ENCODE results near the gene BCL7A.
"Not testable (repeated sequence)": the region's sequence is repeated elsewhere in the genome, so short reads cannot be mapped to it uniquely, and the experiment has no call there.

The BCL7A gene

DNA sequence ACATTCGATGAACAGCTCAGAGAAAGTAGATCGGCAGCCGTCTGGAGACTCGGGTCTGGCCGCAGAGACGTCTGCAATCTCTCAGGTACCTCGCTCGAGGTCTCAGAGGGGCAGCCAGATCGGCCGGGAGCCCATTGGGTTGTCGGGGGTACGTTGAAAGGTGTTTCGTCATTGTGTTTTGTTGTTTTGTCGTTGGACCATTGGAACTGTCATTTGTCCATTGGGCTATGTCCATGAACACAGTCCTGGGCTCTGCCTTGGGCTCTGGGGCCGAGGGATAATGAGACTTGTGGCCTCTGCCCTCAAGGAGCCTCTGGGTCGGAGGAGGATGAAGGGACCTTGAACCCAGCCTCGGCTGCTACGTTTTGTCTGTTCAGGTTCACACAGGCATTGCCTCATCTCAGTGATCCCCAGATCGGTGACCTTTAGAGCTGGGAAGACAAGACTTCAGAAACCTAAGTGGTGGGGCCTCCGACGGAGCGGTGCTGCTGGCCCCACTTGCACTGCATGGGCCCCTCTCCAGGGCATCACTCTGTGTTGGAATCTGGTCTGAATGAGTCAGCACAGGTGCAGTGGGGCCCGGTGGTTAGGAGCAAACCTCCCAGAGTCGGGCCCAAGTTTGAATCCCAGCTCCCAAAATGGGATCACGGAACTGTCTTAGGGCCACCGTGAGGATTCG, 33.3 kb downstream of the BCL7A start:
- no peak overlapping the region for H3K4ac ChIP-seq (ENCODE audit: low read length)
- DNase-seq (ENCODE audit: low spot score), result no peak
- no peak overlapping the region for H3K9ac ChIP-seq (ENCODE audit: low read depth, low read length, poor library complexity)
- WGBS, 2 donors (ENCODE audit: extremely low coverage in 2 of 2, insufficient read length in 2 of 2, insufficient replicate concordance in 1 of 2), result no CpG with 5 or more reads among the region's 27 CpGs
- H3K27ac ChIP-seq (replicated peaks; ENCODE audit: low read length), result no peak overlapping the region
- H2AFZ ChIP-seq (ENCODE audit: low read length), result no peak overlapping the region
- no peaks in the 10 kb centered on the region for H3K27me3 ChIP-seq (ENCODE audit: control insufficient read depth in 3 of 3, insufficient read depth in 3 of 3, low read depth in 1 of 3, low read length in 3 of 3)
- no peak overlapping the region for H2AK5ac ChIP-seq (ENCODE audit: low read depth, low read length)
- H3K14ac ChIP-seq (ENCODE audit: low read length), result no peak overlapping the region
- H3K36me3 ChIP-seq (replicated peaks in 1 of 2; ENCODE audit: control insufficient read depth in 2 of 2, insufficient read depth in 2 of 2, low read length in 2 of 2), result peaks cover 49 to 75% of the 10 kb centered on the region in 2 donors
- H3K4me3 ChIP-seq (ENCODE audit: low read length in 2 of 2), result no peak overlapping the region
- H4K91ac ChIP-seq (ENCODE audit: low read depth, low read length, poor library complexity), result no peak overlapping the region
- H2BK15ac ChIP-seq (ENCODE audit: low read length), result no peak overlapping the region
- peaks cover 4% of the 10 kb centered on the region for H3K79me1 ChIP-seq (ENCODE audit: low read depth, low read length)
- no peak overlapping the region for H3K23ac ChIP-seq (ENCODE audit: low read depth, low read length, poor library complexity)
- no peak overlapping the region for H2BK120ac ChIP-seq (ENCODE audit: low read depth, low read length)
- H4K8ac ChIP-seq (ENCODE audit: low read depth, low read length), result no peak overlapping the region
- H2BK5ac ChIP-seq (ENCODE audit: low read length), result no peak overlapping the region
- no peak overlapping the region for H2BK12ac ChIP-seq (ENCODE audit: low read length)
- H3K9me3 ChIP-seq (replicated peaks in 1 of 2; ENCODE audit: control insufficient read depth in 2 of 2, insufficient read depth in 1 of 2, low read depth in 1 of 2, low read length in 2 of 2), result no peaks in the 10 kb centered on the region
- no peak overlapping the region for H3K18ac ChIP-seq (ENCODE audit: low read length)
- H3K4me1 ChIP-seq (ENCODE audit: control insufficient read depth in 2 of 2, insufficient read depth in 1 of 2, low read depth in 1 of 2, low read length in 2 of 2), result no peaks in the 10 kb centered on the region
- no peak overlapping the region for H3K4me2 ChIP-seq (ENCODE audit: insufficient read depth, low read length, poor library complexity, severe bottlenecking)

DNA sequence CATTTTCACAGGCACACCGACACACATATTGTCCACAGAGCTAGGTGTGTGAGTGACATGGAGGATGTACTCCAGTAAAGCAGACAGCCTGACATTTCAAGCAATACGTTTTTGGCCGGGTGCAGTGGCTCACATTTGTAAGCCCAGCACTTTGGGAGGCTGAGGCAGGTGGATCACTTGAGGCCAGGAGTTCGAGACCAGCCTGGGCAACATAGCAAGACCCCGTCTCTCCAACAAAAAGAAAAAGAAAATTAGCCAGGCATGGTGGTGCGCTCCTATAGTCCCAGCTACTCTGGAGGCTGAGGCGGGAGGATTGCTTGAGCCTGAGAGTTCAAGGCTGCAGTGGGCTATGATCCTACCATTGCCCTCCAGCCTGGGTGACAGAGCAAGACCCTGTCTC, 34.7 kb downstream of the BCL7A start:
- not testable (repeated sequence) for H2BK12ac ChIP-seq (ENCODE audit: low read length); H3K27me3 ChIP-seq (ENCODE audit: control insufficient read depth in 3 of 3, insufficient read depth in 3 of 3, low read depth in 1 of 3, low read length in 3 of 3); H2AK5ac ChIP-seq (ENCODE audit: low read depth, low read length); H2AFZ ChIP-seq (ENCODE audit: low read length); DNase-seq (ENCODE audit: low spot score); H3K79me1 ChIP-seq (ENCODE audit: low read depth, low read length); H4K8ac ChIP-seq (ENCODE audit: low read depth, low read length); H2BK15ac ChIP-seq (ENCODE audit: low read length); H3K4ac ChIP-seq (ENCODE audit: low read length); H3K14ac ChIP-seq (ENCODE audit: low read length); H2BK5ac ChIP-seq (ENCODE audit: low read length); H3K9ac ChIP-seq (ENCODE audit: low read depth, low read length, poor library complexity); H3K4me2 ChIP-seq (ENCODE audit: insufficient read depth, low read length, poor library complexity, severe bottlenecking); H3K23ac ChIP-seq (ENCODE audit: low read depth, low read length, poor library complexity); H3K4me1 ChIP-seq (ENCODE audit: control insufficient read depth in 2 of 2, insufficient read depth in 1 of 2, low read depth in 1 of 2, low read length in 2 of 2); H3K4me3 ChIP-seq (ENCODE audit: low read length in 2 of 2); H3K9me3 ChIP-seq (replicated peaks in 1 of 2; ENCODE audit: control insufficient read depth in 2 of 2, insufficient read depth in 1 of 2, low read depth in 1 of 2, low read length in 2 of 2); H4K91ac ChIP-seq (ENCODE audit: low read depth, low read length, poor library complexity); H3K27ac ChIP-seq (replicated peaks; ENCODE audit: low read length); H2BK120ac ChIP-seq (ENCODE audit: low read depth, low read length); H3K18ac ChIP-seq (ENCODE audit: low read length)
- no CpG with 5 or more reads among the region's 7 CpGs for WGBS, 2 donors (ENCODE audit: extremely low coverage in 2 of 2, insufficient read length in 2 of 2, insufficient replicate concordance in 1 of 2)
- H3K36me3 ChIP-seq (replicated peaks in 1 of 2; ENCODE audit: control insufficient read depth in 2 of 2, insufficient read depth in 2 of 2, low read length in 2 of 2), result peaks cover 48 to 74% of the 10 kb centered on the region in 2 donors

DNA sequence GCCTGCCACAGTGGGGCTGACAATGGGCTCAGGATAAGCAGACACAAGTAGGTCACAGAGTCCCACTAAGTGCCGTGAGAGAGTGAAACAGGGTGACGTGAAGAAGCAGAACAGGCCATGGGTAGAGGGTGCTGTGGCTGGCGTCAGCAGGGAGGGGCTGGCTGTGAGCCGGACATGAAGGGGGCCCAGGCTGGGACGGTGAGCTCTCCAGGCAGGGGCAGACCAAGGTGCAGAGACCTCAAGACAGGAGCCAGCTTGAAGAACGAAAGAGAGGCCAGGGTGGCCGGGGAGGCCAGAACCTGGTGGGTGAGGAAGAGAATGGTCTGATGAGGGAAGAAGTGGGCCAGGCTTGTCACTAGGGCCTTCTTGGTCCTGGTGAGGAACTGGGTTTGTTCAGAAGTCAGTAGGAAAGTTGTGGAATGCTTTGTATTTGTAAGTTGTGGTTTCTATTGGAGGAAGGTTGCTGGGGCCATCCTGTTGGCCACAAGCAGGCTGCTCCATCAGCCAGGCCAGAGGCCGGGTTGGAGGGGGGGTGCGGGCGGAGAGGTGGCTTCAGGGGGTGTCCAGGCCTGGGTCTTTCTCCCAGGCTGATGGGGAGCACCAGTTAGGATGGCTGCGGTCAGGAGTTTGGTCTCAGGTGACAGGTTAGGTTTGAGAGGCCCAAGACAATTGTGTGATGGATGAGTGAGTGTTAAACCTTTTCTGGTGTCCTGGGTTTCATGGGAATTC, 35.5 kb downstream of the BCL7A start:
- Histone ChIP-seq H3K79me1 (ENCODE audit: low read depth, low read length) (peaks cover 4% of the 10 kb centered on the region), H2BK12ac (ENCODE audit: low read length) (no peak overlapping the region), H3K18ac (ENCODE audit: low read length) (no peak overlapping the region), H3K14ac (ENCODE audit: low read length) (no peak overlapping the region), H4K8ac (ENCODE audit: low read depth, low read length) (no peak overlapping the region), H2BK5ac (ENCODE audit: low read length) (no peak overlapping the region), H3K9me3 (replicated peaks in 1 of 2; ENCODE audit: control insufficient read depth in 2 of 2, insufficient read depth in 1 of 2, low read depth in 1 of 2, low read length in 2 of 2) (no peaks in the 10 kb centered on the region), H3K4ac (ENCODE audit: low read length) (no peak overlapping the region), H3K4me1 (ENCODE audit: control insufficient read depth in 2 of 2, insufficient read depth in 1 of 2, low read depth in 1 of 2, low read length in 2 of 2) (no peaks in the 10 kb centered on the region), H3K23ac (ENCODE audit: low read depth, low read length, poor library complexity) (no peak overlapping the region), H2BK120ac (ENCODE audit: low read depth, low read length) (no peak overlapping the region), H3K27ac (replicated peaks; ENCODE audit: low read length) (no peak overlapping the region), H3K27me3 (ENCODE audit: control insufficient read depth in 3 of 3, insufficient read depth in 3 of 3, low read depth in 1 of 3, low read length in 3 of 3) (no peaks in the 10 kb centered on the region), H2AK5ac (ENCODE audit: low read depth, low read length) (no peak overlapping the region), H2AFZ (ENCODE audit: low read length) (no peak overlapping the region), H3K36me3 (replicated peaks in 1 of 2; ENCODE audit: control insufficient read depth in 2 of 2, insufficient read depth in 2 of 2, low read length in 2 of 2) (peaks cover 49 to 78% of the 10 kb centered on the region in 2 donors), H2BK15ac (ENCODE audit: low read length) (no peak overlapping the region), H3K4me3 (ENCODE audit: low read length in 2 of 2) (no peak overlapping the region), H3K4me2 (ENCODE audit: insufficient read depth, low read length, poor library complexity, severe bottlenecking) (no peak overlapping the region), H3K9ac (ENCODE audit: low read depth, low read length, poor library complexity) (no peak overlapping the region), H4K91ac (ENCODE audit: low read depth, low read length, poor library complexity) (no peak overlapping the region)
- no CpG with 5 or more reads among the region's 11 CpGs for WGBS, 2 donors (ENCODE audit: extremely low coverage in 2 of 2, insufficient read length in 2 of 2, insufficient replicate concordance in 1 of 2)
- DNase-seq (ENCODE audit: low spot score), result no peak

DNA sequence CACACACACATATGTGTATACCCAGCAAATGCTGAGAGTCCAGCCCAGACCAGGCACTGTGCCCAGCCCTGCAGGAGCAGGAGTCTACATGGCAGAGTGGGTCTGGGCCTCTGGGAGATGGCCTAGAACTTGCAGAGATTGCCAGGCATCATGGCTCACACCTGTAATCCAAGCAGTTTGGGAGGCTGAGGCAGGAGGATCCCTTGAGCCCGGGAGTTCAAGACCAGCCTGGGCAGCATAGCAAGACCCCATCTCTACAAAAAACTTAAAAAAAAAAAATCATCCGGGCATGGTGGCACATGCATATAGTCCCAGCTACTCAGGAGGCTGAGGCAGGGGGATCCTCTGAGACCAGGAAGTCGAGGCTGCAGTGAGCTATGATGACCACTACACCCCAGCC, 36.1 kb downstream of the BCL7A start:
- Histone ChIP-seq H3K4ac (ENCODE audit: low read length) (no peak overlapping the region), H3K9ac (ENCODE audit: low read depth, low read length, poor library complexity) (no peak overlapping the region), H3K4me1 (ENCODE audit: control insufficient read depth in 2 of 2, insufficient read depth in 1 of 2, low read depth in 1 of 2, low read length in 2 of 2) (peaks cover 1 to 4% of the 10 kb centered on the region in 2 donors), H2BK5ac (ENCODE audit: low read length) (no peak overlapping the region), H3K79me1 (ENCODE audit: low read depth, low read length) (peaks cover 4% of the 10 kb centered on the region), H3K27ac (replicated peaks; ENCODE audit: low read length) (no peak overlapping the region), H2BK120ac (ENCODE audit: low read depth, low read length) (no peak overlapping the region), H3K27me3 (ENCODE audit: control insufficient read depth in 3 of 3, insufficient read depth in 3 of 3, low read depth in 1 of 3, low read length in 3 of 3) (no peaks in the 10 kb centered on the region), H2AFZ (ENCODE audit: low read length) (no peak overlapping the region), H3K4me3 (ENCODE audit: low read length in 2 of 2) (no peak overlapping the region), H2AK5ac (ENCODE audit: low read depth, low read length) (no peak overlapping the region), H4K8ac (ENCODE audit: low read depth, low read length) (no peak overlapping the region), H3K23ac (ENCODE audit: low read depth, low read length, poor library complexity) (no peak overlapping the region), H3K4me2 (ENCODE audit: insufficient read depth, low read length, poor library complexity, severe bottlenecking) (no peak overlapping the region), H3K9me3 (replicated peaks in 1 of 2; ENCODE audit: control insufficient read depth in 2 of 2, insufficient read depth in 1 of 2, low read depth in 1 of 2, low read length in 2 of 2) (no peaks in the 10 kb centered on the region), H3K14ac (ENCODE audit: low read length) (no peak overlapping the region), H2BK12ac (ENCODE audit: low read length) (no peak overlapping the region), H3K36me3 (replicated peaks in 1 of 2; ENCODE audit: control insufficient read depth in 2 of 2, insufficient read depth in 2 of 2, low read length in 2 of 2) (peaks cover 49 to 75% of the 10 kb centered on the region in 2 donors), H3K18ac (ENCODE audit: low read length) (no peak overlapping the region), H4K91ac (ENCODE audit: low read depth, low read length, poor library complexity) (no peak overlapping the region), H2BK15ac (ENCODE audit: low read length) (no peak overlapping the region)
- DNase-seq (ENCODE audit: low spot score), result no peak
- WGBS, 2 donors (ENCODE audit: extremely low coverage in 2 of 2, insufficient read length in 2 of 2, insufficient replicate concordance in 1 of 2), result no CpG with 5 or more reads among the region's 3 CpGs
